ENCODE measurements around the gene RAD21L1. TPM values are rescaled to one million over a fixed set of nuclear protein-coding genes. Genes with fewer than 3 reads are reported as not detected.
"Not testable (repeated sequence)": the region's sequence is repeated elsewhere in the genome, so short reads cannot be mapped to it uniquely, and the experiment has no call there.

Gene RAD21L1
- total RNA-seq, 1 donor from 2014 or later, result 0.26 TPM

GRCh38 chr20:1224205-1224890 is 1.5 kb upstream of the RAD21L1 start:
- DNase-seq (ENCODE audit: low read depth, low spot score), result no peak

DNA sequence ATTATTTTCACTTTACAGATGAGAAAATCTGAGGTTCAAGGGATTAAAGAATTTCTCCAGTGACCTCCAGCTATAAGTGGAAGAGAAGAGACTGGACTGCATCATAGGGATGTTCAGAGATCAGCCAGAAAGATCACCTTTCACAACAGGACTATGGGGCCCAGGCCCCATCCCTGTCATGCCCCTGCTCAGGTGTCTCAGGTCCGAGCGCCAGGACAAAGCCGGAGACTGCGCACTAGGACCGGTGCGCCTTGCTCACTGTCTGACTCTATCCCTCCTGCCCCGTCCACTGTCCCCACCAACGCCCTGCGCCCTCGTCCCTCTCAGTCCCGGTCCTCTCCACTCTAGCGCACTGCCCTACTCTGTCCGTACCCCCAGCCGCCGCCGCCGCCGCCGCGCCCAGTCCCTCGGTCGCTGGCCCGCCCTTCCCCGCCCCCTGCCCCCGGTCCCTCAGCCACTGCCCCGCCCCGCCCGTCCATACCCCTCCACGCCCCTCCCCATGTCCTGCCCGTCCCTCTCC is 521 bp upstream of the RAD21L1 start:
- no peak for DNase-seq (ENCODE audit: low read depth, low spot score)

DNA sequence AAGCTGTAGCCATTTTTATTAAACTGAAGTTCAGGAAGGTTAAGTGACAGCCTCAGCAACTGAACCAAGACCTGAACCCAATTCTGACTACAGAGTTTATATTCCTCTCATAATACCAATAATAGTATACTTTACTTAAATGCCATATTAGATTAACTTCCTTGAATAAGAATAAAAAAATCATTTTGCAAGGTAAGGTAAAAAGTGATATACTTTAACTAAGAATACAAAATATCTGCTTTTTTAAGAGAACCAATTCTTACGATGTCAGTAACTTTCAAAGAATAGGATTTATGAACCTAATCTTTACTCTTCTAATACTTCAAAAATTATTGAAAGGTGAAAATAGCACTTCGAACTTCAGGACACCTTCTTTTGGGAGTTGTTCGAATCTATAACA is 3.7 kb downstream of the RAD21L1 start:
- no peak for DNase-seq (ENCODE audit: low read depth, low spot score)

- DNase-seq (ENCODE audit: low read depth, low spot score), result no peak
Measured at GRCh38 chr20:1232286-1233111, 6.7 kb downstream of the RAD21L1 start.

- no peak for DNase-seq (ENCODE audit: low read depth, low spot score)
Measured at GRCh38 chr20:1240549-1240948, 14.7 kb downstream of the RAD21L1 start.

- no peak for DNase-seq (ENCODE audit: low read depth, low spot score)
Measured at GRCh38 chr20:1241456-1241855, 15.6 kb downstream of the RAD21L1 start.

- DNase-seq (ENCODE audit: low read depth, low spot score), result no peak
Measured at GRCh38 chr20:1242099-1242498, 16.3 kb downstream of the RAD21L1 start.

- DNase-seq (ENCODE audit: low read depth, low spot score), result peak; percentile 40
Measured at GRCh38 chr20:1242530-1242929, 16.7 kb downstream of the RAD21L1 start.

DNA sequence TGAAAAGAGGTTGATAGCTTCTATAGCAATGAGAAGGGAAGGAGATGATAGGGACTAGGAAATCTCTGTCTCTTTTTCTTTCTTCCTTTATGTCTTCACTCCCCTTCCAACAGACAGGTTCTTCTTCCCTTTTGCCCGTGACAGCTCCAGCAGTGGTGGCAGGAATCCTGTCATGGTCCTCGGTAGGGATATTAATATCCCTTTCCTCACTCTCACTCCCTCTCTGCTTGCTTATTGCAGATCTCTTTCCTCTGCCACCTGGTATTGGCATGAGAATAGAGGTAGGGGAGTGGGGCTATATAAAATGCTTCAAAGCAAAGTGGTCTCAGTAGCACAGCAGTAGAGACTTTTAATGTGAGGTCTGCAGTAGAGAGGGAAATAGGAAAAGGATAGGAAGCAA is 19.7 kb downstream of the RAD21L1 start:
- DNase-seq (ENCODE audit: low read depth, low spot score), result no peak

- no peak for DNase-seq (ENCODE audit: low read depth, low spot score)
Measured at GRCh38 chr20:1247689-1248088, 21.8 kb downstream of the RAD21L1 start.

- DNase-seq (ENCODE audit: low read depth, low spot score), result not testable (repeated sequence)
Measured at GRCh38 chr20:1250282-1250681, 24.4 kb downstream of the RAD21L1 start.

GRCh38 chr20:1252416-1252815 is 26.6 kb downstream of the RAD21L1 start:
- no peak for DNase-seq (ENCODE audit: low read depth, low spot score)

DNA sequence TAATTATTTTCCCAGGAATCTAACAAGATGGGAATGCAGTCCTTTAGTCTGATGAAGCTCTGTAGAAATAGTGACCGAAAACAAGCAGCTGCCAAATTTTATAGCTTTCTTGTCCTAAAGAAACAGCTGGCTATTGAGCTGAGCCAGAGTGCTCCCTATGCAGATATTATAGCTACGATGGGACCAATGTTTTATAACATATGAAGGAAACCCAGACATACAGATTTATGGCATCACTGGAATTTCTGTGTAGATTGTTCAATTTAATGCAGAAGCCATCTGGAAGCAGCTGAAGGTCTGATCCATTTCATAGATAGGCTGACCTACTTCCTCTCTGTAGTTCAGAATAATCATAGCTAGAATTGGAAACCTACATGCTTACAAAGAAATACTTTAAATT is 28.4 kb downstream of the RAD21L1 start:
- no peak for DNase-seq (ENCODE audit: low read depth, low spot score)

DNA sequence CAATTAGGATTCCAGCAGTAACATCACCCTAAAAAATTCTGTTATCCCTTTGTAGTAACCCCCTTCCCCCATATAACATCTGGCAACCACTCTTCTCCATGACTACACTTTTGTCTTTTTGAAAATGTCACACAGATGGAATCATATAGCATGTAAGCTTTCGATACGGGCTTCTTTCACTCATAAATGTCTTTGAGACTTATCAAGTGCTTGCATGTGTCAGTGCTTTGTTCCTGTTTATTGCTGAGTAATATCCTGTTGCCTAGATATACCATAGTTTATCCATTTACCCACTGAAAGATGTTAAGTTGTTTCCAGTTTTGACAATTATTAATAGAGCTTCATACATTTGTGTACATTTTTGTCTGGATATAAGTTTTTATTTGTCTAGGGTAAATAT is 29.8 kb downstream of the RAD21L1 start:
- no peak for DNase-seq (ENCODE audit: low read depth, low spot score)

- DNase-seq (ENCODE audit: low read depth, low spot score), result no peak
Measured at GRCh38 chr20:1263853-1264252, 38.0 kb downstream of the RAD21L1 start.

GRCh38 chr20:1264727-1265126 is 38.9 kb downstream of the RAD21L1 start:
- no peak for DNase-seq (ENCODE audit: low read depth, low spot score)

DNA sequence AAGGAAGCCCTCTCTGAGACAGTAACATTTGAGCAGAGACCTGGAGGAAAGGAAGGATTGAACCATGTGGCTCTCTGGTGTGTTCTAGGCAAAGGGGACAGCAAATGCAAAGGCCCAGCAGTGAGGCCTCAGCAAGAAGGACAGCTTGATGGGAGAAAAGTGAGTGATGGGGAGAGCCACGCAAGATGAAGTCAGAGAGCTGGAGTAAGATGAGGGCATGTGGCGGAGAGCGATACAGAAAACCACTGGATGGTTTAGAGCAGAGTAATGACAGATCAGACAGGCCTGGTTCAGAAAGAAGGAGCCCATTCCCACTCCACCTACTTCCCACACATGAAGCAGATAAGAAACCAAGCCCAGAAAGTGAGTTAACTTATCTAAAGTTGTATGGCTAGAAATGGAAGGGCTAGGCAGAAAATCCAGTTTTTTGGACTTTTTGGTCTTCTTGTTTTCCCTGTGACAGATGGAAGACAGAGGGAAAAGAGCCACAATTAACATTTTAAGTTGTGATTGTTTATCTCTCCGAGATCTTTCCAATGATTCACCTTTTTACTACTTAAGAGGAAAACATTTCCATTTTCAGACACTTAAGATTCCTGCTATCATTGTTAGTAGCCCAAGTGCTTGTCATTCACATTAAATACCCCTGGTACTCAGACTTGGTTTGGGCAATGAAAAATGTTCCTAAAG is 39.5 kb downstream of the RAD21L1 start:
- DNase-seq (ENCODE audit: low read depth, low spot score), result no peak

DNA sequence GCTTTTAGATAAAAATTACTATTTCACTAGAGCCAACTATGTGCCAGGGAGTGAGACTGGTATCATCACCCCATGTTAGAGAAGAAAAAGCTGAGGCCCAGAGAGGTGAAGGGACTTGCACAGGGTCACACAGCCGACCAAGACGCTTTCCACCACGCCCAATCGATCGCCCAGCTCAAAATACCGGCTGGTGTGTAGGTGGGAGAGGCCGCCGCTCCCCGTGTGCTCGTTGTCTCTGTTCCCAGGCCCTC is 40.0 kb downstream of the RAD21L1 start:
- no peak for DNase-seq (ENCODE audit: low read depth, low spot score)

- peak; percentile 40 for DNase-seq (ENCODE audit: low read depth, low spot score)
Measured at GRCh38 chr20:1266167-1266973, 40.5 kb downstream of the RAD21L1 start, which contains the start of gene SNPH. TSS of gene SNPH (plus strand) at chr20:1266294. CDS start at chr20:1296240, 29,946 bp downstream.

DNA sequence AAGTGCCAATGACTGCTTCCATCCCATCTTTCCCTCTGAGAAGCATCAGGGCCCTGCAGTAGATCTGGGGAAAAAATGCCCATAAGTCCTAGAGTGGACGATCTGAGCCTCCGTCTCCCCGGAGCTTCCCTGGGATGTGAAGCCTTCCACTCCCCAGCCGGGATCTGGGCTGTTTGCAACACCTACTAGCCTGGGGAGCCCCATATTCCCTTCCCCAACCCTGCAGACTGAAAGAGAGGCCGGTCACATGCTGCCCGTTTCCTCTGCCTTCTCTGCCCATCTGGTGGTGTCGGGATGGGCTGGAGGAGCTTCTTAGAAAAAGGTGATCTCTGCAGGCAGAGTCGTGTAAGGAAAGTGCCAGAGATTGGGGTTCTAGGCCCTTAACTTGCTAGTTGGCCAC is 41.3 kb downstream of the RAD21L1 start:
- no peak for DNase-seq (ENCODE audit: low read depth, low spot score)

GRCh38 chr20:1267809-1268374 is 42.0 kb downstream of the RAD21L1 start:
- DNase-seq (ENCODE audit: low read depth, low spot score), result no peak
